ENCODE data around the gene CACNA1G.

DNA sequence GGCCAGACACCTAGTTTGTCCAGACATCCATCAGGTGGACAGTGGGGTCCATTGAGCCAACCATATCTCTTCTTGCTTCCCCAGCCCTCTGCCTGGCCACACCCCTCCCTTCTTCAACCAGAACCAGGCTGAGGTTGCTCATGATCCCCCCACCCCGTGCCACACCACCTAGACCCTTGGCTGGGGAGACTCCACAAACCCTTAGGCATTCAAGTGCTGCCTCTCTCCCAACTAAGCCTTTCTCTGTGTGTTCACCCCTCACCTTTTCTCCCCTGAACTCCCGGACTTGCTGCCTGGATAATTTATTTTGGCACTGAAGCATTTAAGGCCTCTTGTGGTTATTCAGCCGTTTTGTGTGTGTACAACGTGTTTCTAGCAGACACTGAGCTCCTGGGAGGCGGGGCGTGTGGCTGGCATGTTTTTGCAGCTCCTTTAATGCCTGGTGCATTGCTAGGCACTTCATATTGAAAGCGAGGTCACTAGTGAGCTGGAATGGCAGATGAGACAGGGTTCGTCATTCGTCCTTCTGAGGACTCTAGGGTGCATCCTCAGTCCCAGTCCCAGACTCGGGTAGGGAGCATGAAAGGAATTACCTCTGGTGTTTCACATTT lies 28.7 kb downstream of the CACNA1G start:
- TF ChIP-seq CTCF (IDR thresholded peaks at IDR 0.05; ENCODE audit: low read depth, low read length, missing input control) (no peak), YY1 (IDR thresholded peaks at IDR 0.05) (no peak), JUND (IDR thresholded peaks at IDR 0.05) (no peak), RAD21 (IDR thresholded peaks at IDR 0.05) (no peak), GABPA (IDR thresholded peaks at IDR 0.05 in 1 of 2, conservative IDR thresholded peaks at IDR 0.05 in 1 of 2) (no peak), ATF3 (IDR thresholded peaks at IDR 0.05) (no peak), TAF1 (conservative IDR thresholded peaks at IDR 0.05) (no peak), SP1 (IDR thresholded peaks at IDR 0.05) (no peak), FOXA1 (IDR thresholded peaks at IDR 0.05) (no peak)
- TF ChIP-seq, protein P1, sequence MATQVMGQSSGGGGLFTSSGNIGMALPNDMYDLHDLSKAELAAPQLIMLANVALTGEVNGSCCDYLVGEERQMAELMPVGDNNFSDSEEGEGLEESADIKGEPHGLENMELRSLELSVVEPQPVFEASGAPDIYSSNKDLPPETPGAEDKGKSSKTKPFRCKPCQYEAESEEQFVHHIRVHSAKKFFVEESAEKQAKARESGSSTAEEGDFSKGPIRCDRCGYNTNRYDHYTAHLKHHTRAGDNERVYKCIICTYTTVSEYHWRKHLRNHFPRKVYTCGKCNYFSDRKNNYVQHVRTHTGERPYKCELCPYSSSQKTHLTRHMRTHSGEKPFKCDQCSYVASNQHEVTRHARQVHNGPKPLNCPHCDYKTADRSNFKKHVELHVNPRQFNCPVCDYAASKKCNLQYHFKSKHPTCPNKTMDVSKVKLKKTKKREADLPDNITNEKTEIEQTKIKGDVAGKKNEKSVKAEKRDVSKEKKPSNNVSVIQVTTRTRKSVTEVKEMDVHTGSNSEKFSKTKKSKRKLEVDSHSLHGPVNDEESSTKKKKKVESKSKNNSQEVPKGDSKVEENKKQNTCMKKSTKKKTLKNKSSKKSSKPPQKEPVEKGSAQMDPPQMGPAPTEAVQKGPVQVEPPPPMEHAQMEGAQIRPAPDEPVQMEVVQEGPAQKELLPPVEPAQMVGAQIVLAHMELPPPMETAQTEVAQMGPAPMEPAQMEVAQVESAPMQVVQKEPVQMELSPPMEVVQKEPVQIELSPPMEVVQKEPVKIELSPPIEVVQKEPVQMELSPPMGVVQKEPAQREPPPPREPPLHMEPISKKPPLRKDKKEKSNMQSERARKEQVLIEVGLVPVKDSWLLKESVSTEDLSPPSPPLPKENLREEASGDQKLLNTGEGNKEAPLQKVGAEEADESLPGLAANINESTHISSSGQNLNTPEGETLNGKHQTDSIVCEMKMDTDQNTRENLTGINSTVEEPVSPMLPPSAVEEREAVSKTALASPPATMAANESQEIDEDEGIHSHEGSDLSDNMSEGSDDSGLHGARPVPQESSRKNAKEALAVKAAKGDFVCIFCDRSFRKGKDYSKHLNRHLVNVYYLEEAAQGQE (IDR thresholded peaks at IDR 0.05): no peak
- TF ChIP-seq, protein P2, sequence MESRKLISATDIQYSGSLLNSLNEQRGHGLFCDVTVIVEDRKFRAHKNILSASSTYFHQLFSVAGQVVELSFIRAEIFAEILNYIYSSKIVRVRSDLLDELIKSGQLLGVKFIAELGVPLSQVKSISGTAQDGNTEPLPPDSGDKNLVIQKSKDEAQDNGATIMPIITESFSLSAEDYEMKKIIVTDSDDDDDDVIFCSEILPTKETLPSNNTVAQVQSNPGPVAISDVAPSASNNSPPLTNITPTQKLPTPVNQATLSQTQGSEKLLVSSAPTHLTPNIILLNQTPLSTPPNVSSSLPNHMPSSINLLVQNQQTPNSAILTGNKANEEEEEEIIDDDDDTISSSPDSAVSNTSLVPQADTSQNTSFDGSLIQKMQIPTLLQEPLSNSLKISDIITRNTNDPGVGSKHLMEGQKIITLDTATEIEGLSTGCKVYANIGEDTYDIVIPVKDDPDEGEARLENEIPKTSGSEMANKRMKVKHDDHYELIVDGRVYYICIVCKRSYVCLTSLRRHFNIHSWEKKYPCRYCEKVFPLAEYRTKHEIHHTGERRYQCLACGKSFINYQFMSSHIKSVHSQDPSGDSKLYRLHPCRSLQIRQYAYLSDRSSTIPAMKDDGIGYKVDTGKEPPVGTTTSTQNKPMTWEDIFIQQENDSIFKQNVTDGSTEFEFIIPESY (IDR thresholded peaks at IDR 0.05): no peak

Measured in liver (tissue), 3 donors.